NCI-H526 treated with DMSO at 0.1 percent for 48 hours (cell line): ENCODE data around the gene GFOD1.

Experiments used
- DNase-seq: peaks from one replicate; lab custom pipeline; 2025; lab: John Stamatoyannopoulos, UW

The GFOD1 gene

GRCh38 chr6:13377054-13377758 is 110.2 kb downstream of the GFOD1 start:
- no peak for DNase-seq

GRCh38 chr6:13375360-13375878 is 112.0 kb downstream of the GFOD1 start:
- DNase-seq = no peak

- DNase-seq = no peak
Observed at GRCh38 chr6:13373919-13374318, 113.5 kb downstream of the GFOD1 start.

- DNase-seq = no peak
Observed at GRCh38 chr6:13373488-13373886, 113.9 kb downstream of the GFOD1 start.

GRCh38 chr6:13372688-13373487 is 114.5 kb downstream of the GFOD1 start:
- DNase-seq = no peak

- DNase-seq = no peak
Observed at GRCh38 chr6:13372076-13372475, 115.3 kb downstream of the GFOD1 start.

GRCh38 chr6:13371421-13372072 is 115.9 kb downstream of the GFOD1 start:
- DNase-seq = no peak

- DNase-seq = no peak
Observed at GRCh38 chr6:13370623-13371022, 116.8 kb downstream of the GFOD1 start.

- no peak for DNase-seq
Observed at GRCh38 chr6:13369591-13369990, 117.8 kb downstream of the GFOD1 start.

- DNase-seq = no peak
Observed at GRCh38 chr6:13368731-13369115, 118.7 kb downstream of the GFOD1 start.

GRCh38 chr6:13368079-13368730 is 119.2 kb downstream of the GFOD1 start:
- no peak for DNase-seq

- DNase-seq = no peak
Observed at GRCh38 chr6:13367396-13367795, 120.0 kb downstream of the GFOD1 start.

GRCh38 chr6:13365320-13365719 is 122.1 kb downstream of the GFOD1 start:
- no peak for DNase-seq

- DNase-seq = no peak
Observed at GRCh38 chr6:13364842-13365241, 122.6 kb downstream of the GFOD1 start.

GRCh38 chr6:13362412-13362811 is 125.0 kb downstream of the GFOD1 start:
- DNase-seq = no peak

- no peak for DNase-seq
Observed at GRCh38 chr6:13360671-13361540, 126.5 kb downstream of the GFOD1 start.

- DNase-seq = no peak
Observed at GRCh38 chr6:13359287-13359686, 128.1 kb downstream of the GFOD1 start.

- DNase-seq = no peak
Observed at GRCh38 chr6:13358511-13358910, 128.9 kb downstream of the GFOD1 start.

GRCh38 chr6:13357551-13358075 is 129.8 kb downstream of the GFOD1 start:
- no peak for DNase-seq

GRCh38 chr6:13355999-13356785 is 131.2 kb downstream of the GFOD1 start:
- DNase-seq = no peak
